IMR-90 (cell line): ENCODE data around the gene MRPS18A. TPM values are rescaled to one million over a fixed set of nuclear protein-coding genes. Genes with fewer than 3 reads are reported as not detected.

ENCODE experiments used
- ATAC-seq: fragments of 200-7000 bp; cut with Tn5 transposase; 2 replicates; pipeline ENCODE4 v1.9.1; 2020; ENCODE audit warnings: low read depth, mild to moderate bottlenecking, moderate library complexity
- BruUV-seq: library from RNA; stranded (reverse); fragments of 400-500 nt; replicated peaks from 2 replicates; lab custom pipeline; 2021; lab: Mats Ljungman, UMichigan
- CTCF ChIA-PET: fragments of 300-600 bp; formaldehyde crosslinking; extraction: SDS; loops from one replicate; lab custom pipeline; 2021; ENCODE audit warnings: antibody characterized with exemption; lab: Yijun Ruan, JAX
- POLR2A ChIA-PET: fragments of 300-600 bp; sonication (Branson Sonifier 250); formaldehyde crosslinking; loops from one replicate; lab custom pipeline; 2022; ENCODE audit warnings: antibody characterized with exemption; ENCODE audit not compliant: unreplicated experiment; lab: Charles Lee
- DNase-seq: peaks from one replicate; pipeline ENCODE4 v3.0.0; 2013
- H2AFZ ChIP-seq: replicated peaks from 2 replicates; pipeline ENCODE3; 2013; ENCODE audit warnings: low read length, mild to moderate bottlenecking; ENCODE audit not compliant: poor library complexity
- H2AK5ac ChIP-seq: 2 replicates; pipeline ENCODE4 v1.6.1; 2013; ENCODE audit warnings: low read depth, low read length, inconsistent platforms
- H2AK9ac ChIP-seq: replicated peaks from 2 replicates; pipeline ENCODE3; 2013; ENCODE audit warnings: mild to moderate bottlenecking, low read depth, low read length, moderate library complexity; ENCODE audit not compliant: poor library complexity
- H2BK120ac ChIP-seq: 2 replicates; pipeline ENCODE4 v1.6.1; 2013; ENCODE audit warnings: low read depth, low read length, inconsistent platforms
- H2BK15ac ChIP-seq: 3 replicates; pipeline ENCODE4 v1.6.1; 2013; ENCODE audit warnings: low read depth, low read length, inconsistent platforms
- H2BK20ac ChIP-seq: 2 replicates; pipeline ENCODE4 v1.6.1; 2013; ENCODE audit warnings: low read depth, mild to moderate bottlenecking, inconsistent platforms, low read length, moderate library complexity
- H2BK5ac ChIP-seq: 2 replicates; pipeline ENCODE4 v1.6.1; 2013; ENCODE audit warnings: mild to moderate bottlenecking, low read depth, low read length, inconsistent platforms; ENCODE audit not compliant: poor library complexity, severe bottlenecking
- H3K14ac ChIP-seq: replicated peaks from 2 replicates; pipeline ENCODE4 v1.6.1; 2013; ENCODE audit warnings: low read depth, low read length, inconsistent platforms
- H3K18ac ChIP-seq: 2 replicates; pipeline ENCODE4 v1.6.1; 2013; ENCODE audit warnings: low read depth, low read length, control low read depth
- H3K23ac ChIP-seq: 2 replicates; pipeline ENCODE4 v1.6.1; 2013; ENCODE audit warnings: low read depth, low read length, inconsistent platforms
- H3K27ac ChIP-seq: 2 replicates; pipeline ENCODE4 v1.5.1; 2013; ENCODE audit warnings: mild to moderate bottlenecking, control low read depth, low read length; ENCODE audit not compliant: insufficient read depth
- H3K27me3 ChIP-seq: 2 replicates; pipeline ENCODE4 v1.6.1; 2013; ENCODE audit warnings: low read length; ENCODE audit not compliant: control insufficient read depth, insufficient read depth
- H3K36me3 ChIP-seq: 2 replicates; pipeline ENCODE4 v1.6.1; 2013; ENCODE audit warnings: low read length, mixed read lengths; ENCODE audit not compliant: control insufficient read depth, insufficient read depth
- H3K4ac ChIP-seq: 2 replicates; pipeline ENCODE4 v1.6.1; 2013; ENCODE audit warnings: low read depth, low read length, inconsistent platforms
- H3K4me1 ChIP-seq: 2 replicates; pipeline ENCODE4 v1.6.1; 2013; ENCODE audit warnings: low read length, mixed read lengths; ENCODE audit not compliant: control insufficient read depth, insufficient read depth
- H3K4me2 ChIP-seq: 2 replicates; pipeline ENCODE4 v1.6.1; 2013; ENCODE audit warnings: low read depth, mild to moderate bottlenecking, control low read depth, low read length, moderate library complexity
- H3K4me3 ChIP-seq: 2 replicates; pipeline ENCODE4 v1.5.1; 2013; ENCODE audit warnings: low read depth, mild to moderate bottlenecking, control low read depth, low read length, moderate library complexity; ENCODE audit not compliant: insufficient read depth
- H3K56ac ChIP-seq: 2 replicates; pipeline ENCODE4 v1.6.1; 2013; ENCODE audit warnings: low read length, inconsistent platforms; ENCODE audit not compliant: insufficient read depth; ENCODE audit errors: extremely low read depth
- H3K79me1 ChIP-seq, 2 experiments: 2 replicates each; pipeline ENCODE4 v1.6.1; 2013; ENCODE audit warnings: low read length in 2 of 2, inconsistent platforms in 1 of 2, low read depth in 1 of 2
- H3K9ac ChIP-seq: 2 replicates; pipeline ENCODE4 v1.6.1; 2013; ENCODE audit warnings: low read depth, low read length, control low read depth
- H3K9me1 ChIP-seq: 2 replicates; pipeline ENCODE4 v1.6.1; 2013; ENCODE audit warnings: low read length, inconsistent platforms; ENCODE audit not compliant: insufficient read depth
- H3K9me3 ChIP-seq: 2 replicates; pipeline ENCODE4 v1.6.1; 2013; ENCODE audit warnings: low read length; ENCODE audit not compliant: control insufficient read depth, insufficient read depth
- H4K20me1 ChIP-seq: 2 replicates; pipeline ENCODE4 v1.6.1; 2013; ENCODE audit warnings: low read length, inconsistent platforms; ENCODE audit not compliant: insufficient read depth
- H4K5ac ChIP-seq: 2 replicates; pipeline ENCODE4 v1.6.1; 2013; ENCODE audit warnings: mild to moderate bottlenecking, low read depth, low read length, control low read depth
- H4K8ac ChIP-seq, 2 experiments: 2 replicates each; pipeline ENCODE4 v1.6.1; 2013; ENCODE audit warnings: low read depth in 2 of 2, low read length in 2 of 2, control low read depth in 1 of 2, inconsistent platforms in 1 of 2
- H4K91ac ChIP-seq: 2 replicates; pipeline ENCODE4 v1.6.1; 2013; ENCODE audit warnings: low read depth, low read length, inconsistent platforms; ENCODE audit not compliant: insufficient read depth
- BHLHE40 ChIP-seq: fragments of 150-350 bp; IDR thresholded peaks from 2 replicates; pipeline ENCODE4 v1.6.1; 2016; ENCODE audit warnings: mild to moderate bottlenecking, low read depth, low read length
- CEBPB ChIP-seq: IDR thresholded peaks from 2 replicates; pipeline ENCODE4 v1.6.1; 2012; ENCODE audit warnings: low read depth, low read length, improper control_type of control experiment
- CHD1 ChIP-seq: IDR thresholded peaks from 2 replicates; pipeline ENCODE4 v1.6.1; 2012; ENCODE audit warnings: low read depth, low read length, improper control_type of control experiment
- CTCF ChIP-seq: conservative IDR thresholded peaks from 2 replicates; pipeline ENCODE4 v1.5.1; 2012; ENCODE audit warnings: mild to moderate bottlenecking, low read depth, low read length, improper control_type of control experiment
- MAFK ChIP-seq: IDR thresholded peaks from 2 replicates; pipeline ENCODE4 v1.6.1; 2012; ENCODE audit warnings: low read depth, low read length, improper control_type of control experiment
- MAZ ChIP-seq: IDR thresholded peaks from 2 replicates; pipeline ENCODE4 v1.6.1; 2012; ENCODE audit warnings: low read depth, mild to moderate bottlenecking, low read length, improper control_type of control experiment, moderate library complexity, borderline replicate concordance
- MXI1 ChIP-seq: IDR thresholded peaks from 2 replicates; pipeline ENCODE4 v1.6.1; 2012; ENCODE audit warnings: low read depth, mild to moderate bottlenecking, low read length, moderate library complexity, borderline replicate concordance
- POLR2A ChIP-seq: IDR thresholded peaks from 2 replicates; pipeline ENCODE4 v1.6.1; 2012; ENCODE audit warnings: mild to moderate bottlenecking, low read depth, low read length
- RAD21 ChIP-seq: IDR thresholded peaks from 2 replicates; pipeline ENCODE4 v1.6.1; 2012; ENCODE audit warnings: low read length, improper control_type of control experiment
- RCOR1 ChIP-seq: IDR thresholded peaks from 2 replicates; pipeline ENCODE4 v1.6.1; 2012; ENCODE audit warnings: mild to moderate bottlenecking, low read length, improper control_type of control experiment; ENCODE audit not compliant: insufficient replicate concordance
- RFX5 ChIP-seq: IDR thresholded peaks from 2 replicates; pipeline ENCODE4 v1.8.0; 2012; ENCODE audit warnings: low read depth, mild to moderate bottlenecking, low read length, moderate library complexity
- SMC3 ChIP-seq: fragments of 150-350 bp; IDR thresholded peaks from 2 replicates; pipeline ENCODE4 v1.6.1; 2016; ENCODE audit warnings: low read depth, mild to moderate bottlenecking, antibody characterized with exemption, low read length, moderate library complexity
- WGBS, 2 experiments: methylation state at CpG; one replicate each; pipeline versions ENCODE4 v1.1.5 to v1.1.7; 2013; ENCODE audit warnings: missing lambda C conversion rate in 2 of 2; ENCODE audit not compliant: insufficient read length in 1 of 2; ENCODE audit errors: extremely low coverage in 2 of 2; 5-methylcytosine and 5-hydroxymethylcytosine counted together
- dilution Hi-C: fragments of 300-500 bp; cut with HindIII; formaldehyde crosslinking; loops from one replicate; pipeline ENCODE4 v1.14.3; 2018; ENCODE audit warnings: low sequenced_read_pairs; ENCODE audit not compliant: unreplicated experiment
- in situ Hi-C: fragments of 300-500 bp; cut with MboI; formaldehyde crosslinking; loops from 3 replicates; pipeline ENCODE4 v1.14.3; 2019; ENCODE audit warnings: low sequenced_read_pairs, inconsistent platforms, mixed read lengths
- intact Hi-C: fragments of 100-400 bp; cut with micrococcal nuclease; formaldehyde crosslinking; loops from 2 replicates; pipeline ENCODE4 v1.10.0; 2022
- polyA plus RNA-seq, 3 experiments: library from polyadenylated mRNA; depleted of rRNA; stranded (reverse); fragments of >200 nt; gene quantifications; 2 replicates each; pipeline ENCODE4 v1.2.3, GENCODE V29; 2012; ENCODE audit warnings: low replicate concordance in 1 of 3
- total RNA-seq: library from RNA; depleted of rRNA; stranded (reverse); fragments of >200 nt; gene quantifications from 2 replicates; pipeline ENCODE4 v1.2.3, GENCODE V29; 2012
- TF ChIP-seq, protein P1 (sequence below): fragments of 150-350 bp; IDR thresholded peaks from 2 replicates; pipeline ENCODE4 v1.6.1; 2017; ENCODE audit warnings: mild to moderate bottlenecking, antibody characterized with exemption, low read length, low read depth

Gene MRPS18A
- total and polyA plus RNA-seq, 2 of the 4 experiments (the other 2 are of a cell fraction): 47.0 to 56.6 TPM

GRCh38 chr6:43717389-43717788 lies 29.8 kb upstream of the MRPS18A start:
- Histone ChIP-seq H3K79me1 (no peaks in the 10 kb centered on the region), H4K8ac (no peak overlapping the region), H3K4me2 (no peak overlapping the region), H2AFZ (no peak overlapping the region), H3K14ac (no peak overlapping the region), H4K91ac (no peak overlapping the region), H3K23ac (no peak overlapping the region), H3K36me3 (no peaks in the 10 kb centered on the region), H3K4me3 (no peak overlapping the region), H3K56ac (no peak overlapping the region), H2BK120ac (no peak overlapping the region), H2BK15ac (peak overlapping the region; percentile 13; the same call in 1 of the 3 replicates), H3K9ac (no peak overlapping the region), H3K9me1 (peaks cover 2% of the 10 kb centered on the region; the same call in 1 of the 2 replicates), H3K9me3 (no peaks in the 10 kb centered on the region), H4K20me1 (no peaks in the 10 kb centered on the region), H3K4ac (no peak overlapping the region), H2AK5ac (peak overlapping the region; percentile 64; the same call in 1 of the 2 replicates), H3K18ac (no peak overlapping the region), H3K27me3 (peaks cover 29% of the 10 kb centered on the region), H3K27ac (no peak overlapping the region), H2BK20ac (no peak overlapping the region), H3K4me1 (peaks cover 4% of the 10 kb centered on the region; the same call in 1 of the 2 replicates), H2BK5ac (no peak overlapping the region), H2AK9ac (no peak overlapping the region), H4K5ac (no peak overlapping the region)
- intact Hi-C loops: no loop called here
- dilution Hi-C loops: no loop called here
- TF ChIP-seq BHLHE40: no peak
- no peak for TF ChIP-seq CTCF
- no peak for TF ChIP-seq SMC3
- no peak for TF ChIP-seq RAD21
- TF ChIP-seq RFX5: no peak
- TF ChIP-seq MAZ: no peak
- TF ChIP-seq POLR2A: no peak
- no peak for TF ChIP-seq MAFK
- TF ChIP-seq MXI1: no peak
- no peak for TF ChIP-seq CEBPB
- TF ChIP-seq RCOR1: no peak
- no peak for TF ChIP-seq CHD1
- TF ChIP-seq, protein P1, sequence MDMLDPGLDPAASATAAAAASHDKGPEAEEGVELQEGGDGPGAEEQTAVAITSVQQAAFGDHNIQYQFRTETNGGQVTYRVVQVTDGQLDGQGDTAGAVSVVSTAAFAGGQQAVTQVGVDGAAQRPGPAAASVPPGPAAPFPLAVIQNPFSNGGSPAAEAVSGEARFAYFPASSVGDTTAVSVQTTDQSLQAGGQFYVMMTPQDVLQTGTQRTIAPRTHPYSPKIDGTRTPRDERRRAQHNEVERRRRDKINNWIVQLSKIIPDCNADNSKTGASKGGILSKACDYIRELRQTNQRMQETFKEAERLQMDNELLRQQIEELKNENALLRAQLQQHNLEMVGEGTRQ: no peak
- WGBS, 2 experiments: no CpG with 5 or more reads among the region's 8 CpGs
- POLR2A ChIA-PET: no interaction called here
- in situ Hi-C loops: no loop called here
- DNase-seq (no peak), ATAC-seq (no peak)
- no TSS peak for BruUV-seq
- CTCF ChIA-PET: no interaction called here
